Adrenal gland (tissue), 5 donors: Measurements from ENCODE around the gene ZNF428.

Experiments
- POLR2A ChIP-seq, 2 donors: fragments of 450-650 bp; IDR thresholded peaks; one replicate each; pipeline ENCODE4 v1.6.1; 2017; ENCODE audit warnings: antibody characterized with exemption in 2 of 2, mild to moderate bottlenecking in 2 of 2, moderate library complexity in 1 of 2
- TF ChIP-seq, protein P1 (sequence below), 6 experiments: fragments of 450-650 bp in 4 of 6; fragments of 200-600 bp in 2 of 6; sonication (generic) in 1 of 6; IDR thresholded peaks; 1 replicate in 5 of 6; 2 replicates in 1 of 6; pipeline versions ENCODE4 v1.5.1 to v1.8.0; 2016 to 2021; ENCODE audit warnings: antibody characterized with exemption in 6 of 6, mild to moderate bottlenecking in 2 of 6, moderate library complexity in 1 of 6
- donor health status: DM: no; HTN: no; CAD: no.

- TF ChIP-seq, protein P1, sequence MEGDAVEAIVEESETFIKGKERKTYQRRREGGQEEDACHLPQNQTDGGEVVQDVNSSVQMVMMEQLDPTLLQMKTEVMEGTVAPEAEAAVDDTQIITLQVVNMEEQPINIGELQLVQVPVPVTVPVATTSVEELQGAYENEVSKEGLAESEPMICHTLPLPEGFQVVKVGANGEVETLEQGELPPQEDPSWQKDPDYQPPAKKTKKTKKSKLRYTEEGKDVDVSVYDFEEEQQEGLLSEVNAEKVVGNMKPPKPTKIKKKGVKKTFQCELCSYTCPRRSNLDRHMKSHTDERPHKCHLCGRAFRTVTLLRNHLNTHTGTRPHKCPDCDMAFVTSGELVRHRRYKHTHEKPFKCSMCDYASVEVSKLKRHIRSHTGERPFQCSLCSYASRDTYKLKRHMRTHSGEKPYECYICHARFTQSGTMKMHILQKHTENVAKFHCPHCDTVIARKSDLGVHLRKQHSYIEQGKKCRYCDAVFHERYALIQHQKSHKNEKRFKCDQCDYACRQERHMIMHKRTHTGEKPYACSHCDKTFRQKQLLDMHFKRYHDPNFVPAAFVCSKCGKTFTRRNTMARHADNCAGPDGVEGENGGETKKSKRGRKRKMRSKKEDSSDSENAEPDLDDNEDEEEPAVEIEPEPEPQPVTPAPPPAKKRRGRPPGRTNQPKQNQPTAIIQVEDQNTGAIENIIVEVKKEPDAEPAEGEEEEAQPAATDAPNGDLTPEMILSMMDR (IDR thresholded peaks at IDR 0.05) = peak in 5 of 6 experiments; percentile 6 to 46 (median 23)
- TF ChIP-seq POLR2A (IDR thresholded peaks at IDR 0.05) = no peak
Observed at GRCh38 chr19:43662487-43662886, 43.1 kb upstream of the ZNF428 start.
